K562 (cell line): ENCODE measurements around the gene ZNF598. TPM values are rescaled to one million over a fixed set of nuclear protein-coding genes. Genes with fewer than 3 reads are reported as not detected.

Experiments
- ATAC-seq: fragments of 200-7000 bp; cut with Tn5 transposase; 3 replicates; pipeline ENCODE4 v1.9.1; 2020; ENCODE audit warnings: moderate library complexity
- BruUV-seq: library from RNA; stranded (reverse); fragments of 400-500 nt; replicated peaks from 2 replicates; lab custom pipeline; 2021; lab: Mats Ljungman, UMichigan
- CTCF ChIA-PET: fragments of 300-600 bp; formaldehyde crosslinking; extraction: SDS; loops from one replicate; lab custom pipeline; 2021; ENCODE audit warnings: low intra/inter-chr PET ratio; lab: Yijun Ruan, JAX
- POLR2A ChIA-PET: fragments of 300-600, 350-650 bp; sonication (Branson Sonifier 250); formaldehyde crosslinking; extraction: SDS; loops from one replicate; lab custom pipeline; 2021; ENCODE audit warnings: antibody characterized with exemption, inconsistent platforms; lab: Yijun Ruan, JAX
- DNase-seq, 4 experiments: peaks; one replicate each; pipeline versions ENCODE4 v3.0.0 to v3.0.0-alpha.2; 2011 to 2018; ENCODE audit warnings: low spot score in 3 of 4, mixed read lengths in 3 of 4; ENCODE audit errors: extremely low read depth in 1 of 4
- FAIRE-seq: peaks from 2 replicates; lab custom pipeline; 2011; peaks lifted over from hg19 to GRCh38; lab: Jason Lieb, UNC
- H2AFZ ChIP-seq: 2 replicates; pipeline ENCODE4 v1.6.0; 2011; ENCODE audit warnings: low read depth, low read length, control low read depth, inconsistent platforms
- H3K27ac ChIP-seq: fragments of 200-600 bp; 3 replicates; pipeline ENCODE4 v1.8.0; 2011; ENCODE audit warnings: low read depth, mild to moderate bottlenecking, control low read depth, inconsistent platforms, low read length, moderate library complexity, mixed read lengths; ENCODE audit errors: extremely low read depth
- H3K27me3 ChIP-seq, 2 experiments: fragments of 300-600 bp in 1 of 2; 2 replicates in 1 of 2; 3 replicates in 1 of 2; pipeline versions ENCODE4 v1.6.0 to v1.8.0; 2011; ENCODE audit warnings: inconsistent platforms in 2 of 2, low read length in 2 of 2, mild to moderate bottlenecking in 1 of 2, mixed read lengths in 1 of 2, moderate library complexity in 1 of 2; ENCODE audit not compliant: control insufficient read depth in 2 of 2, insufficient read depth in 2 of 2
- H3K36me3 ChIP-seq: fragments of 300-600 bp; 3 replicates; pipeline ENCODE4 v1.8.0; 2011; ENCODE audit warnings: mild to moderate bottlenecking, low read length, inconsistent platforms; ENCODE audit not compliant: control insufficient read depth, insufficient read depth
- H3K4me1 ChIP-seq, 2 experiments: fragments of 200-600 bp in 1 of 2; replicated peaks in 1 of 2; 2 replicates in 1 of 2; 3 replicates in 1 of 2; pipeline versions ENCODE4 v1.5.1 to v1.8.0; 2011; ENCODE audit warnings: inconsistent platforms in 2 of 2, low read length in 2 of 2, mild to moderate bottlenecking in 1 of 2, mixed read lengths in 1 of 2, moderate library complexity in 1 of 2; ENCODE audit not compliant: control insufficient read depth in 2 of 2, insufficient read depth in 2 of 2
- H3K4me2 ChIP-seq: 2 replicates; pipeline ENCODE4 v1.6.1; 2011; ENCODE audit warnings: low read length, control low read depth, inconsistent platforms, mixed read lengths; ENCODE audit not compliant: insufficient read depth
- H3K4me3 ChIP-seq: fragments of 200-600 bp; sonication (generic), shearing (Covaris generic); 2 replicates; pipeline ENCODE4 v1.5.1; 2016; ENCODE audit warnings: control low read depth, inconsistent platforms
- H3K79me2 ChIP-seq: fragments of 200-600 bp; 3 replicates; pipeline ENCODE4 v1.8.0; 2011; ENCODE audit warnings: low read length, inconsistent platforms; ENCODE audit not compliant: control insufficient read depth, insufficient read depth
- H3K9ac ChIP-seq, 2 experiments: 2 replicates each; pipeline versions ENCODE4 v1.6.0 to v1.6.1; 2011; ENCODE audit warnings: low read depth in 2 of 2, low read length in 2 of 2, control low read depth in 1 of 2, inconsistent platforms in 1 of 2, mild to moderate bottlenecking in 1 of 2, mixed read lengths in 1 of 2; ENCODE audit not compliant: insufficient read depth in 1 of 2
- H3K9me1 ChIP-seq: one replicate; pipeline ENCODE4 v1.6.0; 2011; ENCODE audit warnings: inconsistent platforms, mild to moderate bottlenecking, low read length, moderate library complexity; ENCODE audit not compliant: control insufficient read depth, insufficient read depth
- H3K9me3 ChIP-seq: replicated peaks from 2 replicates; pipeline ENCODE4 v1.5.1; 2011; ENCODE audit warnings: low read depth, low read length, inconsistent platforms; ENCODE audit not compliant: control insufficient read depth, insufficient read depth
- H4K20me1 ChIP-seq: replicated peaks from 2 replicates; pipeline ENCODE4 v1.6.1; 2011; ENCODE audit warnings: low read length, inconsistent platforms, mixed read lengths; ENCODE audit not compliant: control insufficient read depth, insufficient read depth
- ADNP ChIP-seq: fragments of 200-800 bp; sonication (Bioruptor generic); IDR thresholded peaks from 2 replicates; pipeline ENCODE4 v1.6.1; 2016; ENCODE audit warnings: missing genetic modification characterization, missing compliant biosample characterization
- C11orf30 ChIP-seq: fragments of 450-650 bp; IDR thresholded peaks from 2 replicates; pipeline ENCODE4 v1.6.1; 2016; ENCODE audit warnings: low read depth, mild to moderate bottlenecking
- FOS ChIP-seq: IDR thresholded peaks from 3 replicates; pipeline ENCODE4 v1.6.1; 2011; ENCODE audit not compliant: insufficient read length; ENCODE audit errors: extremely low read depth
- FUS ChIP-seq: fragments of 200-400 bp; formaldehyde crosslinking; optimal IDR thresholded peaks from 2 replicates; pipeline ENCODE3; 2017; ENCODE audit warnings: low read depth, low read length
- KLF6 ChIP-seq: fragments of 250-450 bp; sonication (Bioruptor Pico); IDR thresholded peaks from 2 replicates; pipeline ENCODE4 v1.4.0; 2020; ENCODE audit warnings: mild to moderate bottlenecking, moderate library complexity, borderline replicate concordance
- NFATC3 ChIP-seq: fragments of 450-650 bp; IDR thresholded peaks from 2 replicates; pipeline ENCODE4 v1.6.1; 2017; ENCODE audit warnings: mild to moderate bottlenecking
- SMAD1 ChIP-seq: fragments of 150-350 bp; IDR thresholded peaks from 2 replicates; pipeline ENCODE4 v1.6.1; 2014; ENCODE audit warnings: low read length, low read depth; ENCODE audit not compliant: partially characterized antibody
- TBL1XR1 ChIP-seq, 2 experiments: IDR thresholded peaks; 2 replicates each; pipeline ENCODE4 v1.6.1; 2012; ENCODE audit warnings: improper control_type of control experiment in 2 of 2, low read length in 2 of 2, mild to moderate bottlenecking in 1 of 2
- ZNF124 ChIP-seq: sonication (generic); formaldehyde crosslinking; IDR thresholded peaks from 2 replicates; pipeline ENCODE4 v1.8.1; 2022; ENCODE audit warnings: missing genetic modification reagents
- ZNF717 ChIP-seq: fragments of 250-450 bp; sonication (Bioruptor Pico); IDR thresholded peaks from 2 replicates; pipeline ENCODE4 v1.5.0; 2021
- ZNF77 ChIP-seq: fragments of 250-450 bp; sonication (Bioruptor Pico); IDR thresholded peaks from 2 replicates; pipeline ENCODE4 v1.5.0; 2020
- WGBS: fragments of 100-300 bp; shearing (Covaris generic); methylation state at CpG from one replicate; pipeline ENCODE4 v1.1.6; 2016; ENCODE audit warnings: low coverage, mixed read lengths; ENCODE audit not compliant: insufficient coverage; ENCODE audit errors: missing lambda C conversion rate; 5-methylcytosine and 5-hydroxymethylcytosine counted together
- in situ Hi-C: fragments of 300-500 bp; cut with MboI; formaldehyde crosslinking; loops from 4 replicates; pipeline ENCODE4 v1.15.0; 2018; ENCODE audit warnings: inconsistent platforms, mixed read lengths
- intact Hi-C: fragments of 100-400 bp; cut with micrococcal nuclease; formaldehyde crosslinking; loops from 2 replicates; pipeline ENCODE4 v1.14.2; 2022
- polyA plus RNA-seq, 8 experiments: library from polyadenylated mRNA; depleted of rRNA in 4 of 8; stranded (reverse) in 5 of 8; unstranded in 3 of 8; fragments of >200 nt; fragmentation: Nextera tagmentation in 2 of 8; fragmentation: Illumina TruSeq in 1 of 8; extraction: Ambion mirVana in 2 of 8; extraction: Trizol in 1 of 8; gene quantifications; 2 replicates each; pipeline versions ENCODE4 v1.2.1 to v1.2.3, GENCODE V29; 2011 to 2014; ENCODE audit warnings: inconsistent platforms in 1 of 8, missing spikeins in 1 of 8
- total RNA-seq, 7 experiments: library from RNA; depleted of rRNA in 6 of 7; stranded (reverse); fragments of >200 nt in 6 of 7; fragmentation: Illumina TruSeq in 2 of 7; extraction: Trizol in 2 of 7; gene quantifications; 2 replicates each; pipeline versions ENCODE4 v1.2.1 to v1.2.3, GENCODE V29; 2011 to 2021; ENCODE audit warnings: low replicate concordance in 1 of 7
- TF ChIP-seq, protein P1 (sequence below), 2 experiments: fragments of 450-650 bp; IDR thresholded peaks; 2 replicates each; pipeline ENCODE4 v1.6.1; 2016; ENCODE audit warnings: mild to moderate bottlenecking in 2 of 2, borderline replicate concordance in 1 of 2, low read depth in 1 of 2, moderate library complexity in 1 of 2

Gene ZNF598
- total and polyA plus RNA-seq, 9 of the 15 experiments (the other 6 are each of a cell fraction or from before 2014, with no cell fraction given), result 0.11 to 115 (median 29.6) TPM

DNA sequence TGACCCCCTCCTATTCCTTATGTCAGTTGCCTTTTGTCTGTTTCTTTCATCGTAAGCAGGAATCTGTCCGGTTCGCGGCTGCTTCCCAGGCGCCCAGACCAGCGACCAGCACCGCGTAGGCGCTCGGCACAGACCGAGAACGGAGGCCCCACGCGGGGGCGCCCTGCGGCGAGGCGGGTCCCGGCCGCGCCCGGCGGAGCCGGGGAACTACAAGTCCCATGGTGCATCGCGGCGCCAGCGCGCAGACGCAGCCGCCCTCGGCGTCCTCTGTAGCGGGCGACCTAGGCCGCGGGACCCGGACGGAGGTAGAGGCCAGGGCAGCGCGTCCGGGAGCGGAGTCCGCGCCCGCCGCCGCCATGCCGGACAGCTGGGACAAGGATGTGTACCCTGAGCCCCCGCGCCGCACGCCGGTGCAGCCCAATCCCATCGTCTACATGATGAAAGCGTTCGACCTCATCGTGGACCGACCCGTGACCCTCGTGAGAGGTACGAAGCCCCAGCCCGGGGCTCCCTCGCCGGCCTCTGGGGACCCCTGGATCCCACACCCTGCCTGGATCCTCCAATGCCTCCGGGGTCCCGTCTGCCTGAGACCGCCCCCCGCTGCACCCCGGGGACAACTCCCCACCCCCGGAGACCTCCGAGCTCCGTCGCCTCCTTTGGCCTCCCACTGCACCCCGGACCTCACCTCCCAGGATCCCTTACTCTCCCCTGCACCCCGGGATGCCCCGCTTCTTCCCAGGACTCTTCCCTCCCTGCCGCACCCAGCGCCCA lies 50.2 kb downstream of the ZNF598 start, which contains the start of gene NDUFB10:
NDUFB10 (plus strand) TSS at position 270 of the 771 bp plus-strand sequence; CDS start at position 357, 87 bp downstream.
- Histone ChIP-seq H3K4me3 (peak within 1 kb of the TSS; percentile 65), H2AFZ (peak within 1 kb of the TSS; percentile 96), H3K36me3 (peaks cover 38% of the 10 kb centered on the region), H3K27me3 (no peaks in the 10 kb centered on the region), H3K27ac (peak within 1 kb of the TSS; percentile 83), H3K9me1 (no peaks in the 10 kb centered on the region), H3K4me1 (peaks cover 8 to 46% of the 10 kb centered on the region in 2 experiments; a peak in 4 of 5 replicates), H3K79me2 (peaks cover 52% of the 10 kb centered on the region), H3K4me2 (peak within 1 kb of the TSS; percentile 100), H4K20me1 (peaks cover 35% of the 10 kb centered on the region), H3K9me3 (no peaks in the 10 kb centered on the region), H3K9ac (peak within 1 kb of the TSS; percentile 75 to 94)
- no TSS peak for BruUV-seq
- under 1% methylated on average over 62 of the region's 79 CpGs for WGBS
- DNase-seq (peak; percentile 87 to 97 (median 90)), FAIRE-seq (peak; percentile 81), ATAC-seq (peak; percentile 78)
- ChIA-PET CTCF (interaction anchor here (0.6 kb wide), 1 partner anchor 98 kb away, joined by 3 read pairs; no protein-coding TSS in a partner anchor), POLR2A (interaction anchor here (1.2 to 3.0 kb wide), 2 partner anchors 9 to 12 kb away, joined by 5 to 13 read pairs; partner anchors contain the start of gene TBL3)
- in situ Hi-C loops (no loop called here), intact Hi-C loops (no loop called here)
- TF ChIP-seq ZNF124 (CRISPR knock-in tag) (no peak), FOS (no peak), ZNF77 (CRISPR knock-in tag) (no peak), KLF6 (CRISPR knock-in tag) (no peak), FUS (peak; percentile 59), ADNP (tag) (no peak), TBL1XR1 (IDR thresholded peaks at IDR 0.05; ENCODE audit: low read length in 2 of 2) (peak in 1 of 2 experiments; percentile 7; a peak in 1 of 4 replicates), NFATC3 (no peak), C11orf30 (no peak), ZNF717 (CRISPR knock-in tag) (no peak), SMAD1 (no peak)
- TF ChIP-seq, protein P1, sequence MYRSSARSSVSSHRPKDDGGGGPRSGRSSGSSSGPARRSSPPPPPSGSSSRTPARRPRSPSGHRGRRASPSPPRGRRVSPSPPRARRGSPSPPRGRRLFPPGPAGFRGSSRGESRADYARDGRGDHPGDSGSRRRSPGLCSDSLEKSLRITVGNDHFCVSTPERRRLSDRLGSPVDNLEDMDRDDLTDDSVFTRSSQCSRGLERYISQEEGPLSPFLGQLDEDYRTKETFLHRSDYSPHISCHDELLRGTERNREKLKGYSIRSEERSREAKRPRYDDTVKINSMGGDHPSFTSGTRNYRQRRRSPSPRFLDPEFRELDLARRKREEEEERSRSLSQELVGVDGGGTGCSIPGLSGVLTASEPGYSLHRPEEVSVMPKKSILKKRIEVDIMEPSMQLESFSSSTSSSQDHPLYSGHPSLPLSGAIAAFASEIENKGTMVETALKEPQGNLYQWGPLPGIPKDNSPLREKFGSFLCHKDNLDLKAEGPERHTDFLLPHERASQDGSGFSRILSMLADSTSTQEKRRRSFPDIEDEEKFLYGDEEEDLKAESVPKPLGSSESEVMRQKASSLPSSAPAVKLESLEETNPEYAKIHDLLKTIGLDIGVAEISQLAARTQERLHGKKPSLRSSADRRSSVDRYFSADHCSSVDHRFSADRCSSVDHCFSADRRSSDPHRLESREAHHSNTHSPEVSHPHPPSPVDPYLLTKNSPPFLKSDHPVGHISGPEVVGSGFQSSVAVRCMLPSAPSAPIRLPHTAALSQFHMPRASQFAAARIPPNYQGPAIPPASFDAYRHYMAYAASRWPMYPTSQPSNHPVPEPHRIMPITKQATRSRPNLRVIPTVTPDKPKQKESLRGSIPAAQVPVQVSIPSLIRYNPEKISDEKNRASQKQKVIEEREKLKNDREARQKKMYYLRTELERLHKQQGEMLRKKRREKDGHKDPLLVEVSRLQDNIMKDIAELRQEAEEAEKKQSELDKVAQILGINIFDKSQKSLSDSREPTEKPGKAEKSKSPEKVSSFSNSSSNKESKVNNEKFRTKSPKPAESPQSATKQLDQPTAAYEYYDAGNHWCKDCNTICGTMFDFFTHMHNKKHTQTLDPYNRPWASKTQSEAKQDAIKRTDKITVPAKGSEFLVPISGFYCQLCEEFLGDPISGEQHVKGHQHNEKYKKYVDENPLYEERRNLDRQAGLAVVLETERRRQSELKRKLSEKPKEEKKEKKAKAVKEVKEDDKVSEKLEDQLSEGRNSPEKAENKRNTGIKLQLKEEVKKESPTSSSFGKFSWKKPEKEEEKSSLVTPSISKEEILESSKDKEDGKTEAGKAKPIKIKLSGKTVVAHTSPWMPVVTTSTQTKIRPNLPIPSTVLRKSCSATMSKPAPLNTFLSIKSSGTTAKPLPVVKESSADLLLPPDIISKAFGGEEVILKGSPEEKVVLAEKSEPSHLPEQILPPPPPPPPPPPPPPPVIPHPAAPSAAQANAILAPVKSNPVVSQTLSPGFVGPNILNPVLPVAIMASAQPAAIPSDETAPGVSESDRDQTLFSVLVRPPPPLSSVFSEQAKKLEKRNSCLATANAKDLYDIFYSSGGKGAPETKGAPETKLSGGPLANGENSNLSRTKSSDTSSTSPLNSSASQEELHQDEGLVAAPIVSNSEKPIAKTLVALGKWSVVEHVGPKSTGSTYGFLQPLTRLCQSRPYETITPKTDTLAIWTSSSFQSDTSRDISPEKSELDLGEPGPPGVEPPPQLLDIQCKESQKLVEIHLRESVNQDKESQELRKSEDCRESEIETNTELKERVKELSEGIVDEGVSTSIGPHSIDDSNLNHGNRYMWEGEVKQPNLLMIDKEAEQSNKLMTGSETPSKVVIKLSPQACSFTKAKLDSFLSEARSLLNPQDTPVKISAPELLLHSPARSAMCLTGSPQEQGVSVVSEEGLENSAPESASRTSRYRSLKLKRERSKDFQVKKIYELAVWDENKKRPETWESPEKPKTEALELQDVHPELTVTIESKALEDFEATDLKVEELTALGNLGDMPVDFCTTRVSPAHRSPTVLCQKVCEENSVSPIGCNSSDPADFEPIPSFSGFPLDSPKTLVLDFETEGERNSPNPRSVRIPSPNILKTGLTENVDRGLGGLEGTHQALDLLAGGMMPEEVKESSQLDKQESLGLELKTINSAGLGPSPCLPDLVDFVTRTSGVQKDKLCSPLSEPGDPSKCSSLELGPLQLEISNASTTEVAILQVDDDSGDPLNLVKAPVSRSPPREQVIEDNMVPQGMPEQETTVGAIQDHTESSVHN (IDR thresholded peaks at IDR 0.05; ENCODE audit: borderline replicate concordance in 1 of 2, low read depth in 1 of 2), result no peak
